NCI-H1417 treated with DMSO at 0.1 percent for 48 hours (cell line): Measurements from ENCODE around the gene SULT1A3.
"Not testable (repeated sequence)": the region's sequence is repeated elsewhere in the genome, so short reads cannot be mapped to it uniquely, and the experiment has no call there.

Source experiments
- DNase-seq: peaks from one replicate; lab custom pipeline; 2025; lab: John Stamatoyannopoulos, UW

SULT1A3 gene

GRCh38 chr16:30199049-30199448 lies at the start of gene SULT1A3:
SULT1A3 (plus strand) TSS chr16:30199255; CDS start chr16:30200729, 1,474 bp downstream.
- not testable (repeated sequence) for DNase-seq

- no peak for DNase-seq
Observed at GRCh38 chr16:30151091-30151490, 48.0 kb upstream of the SULT1A3 start.

- DNase-seq = no peak
Observed at GRCh38 chr16:30152517-30152916, 46.5 kb upstream of the SULT1A3 start.

GRCh38 chr16:30155188-30155587 lies 43.9 kb upstream of the SULT1A3 start:
- no peak for DNase-seq

GRCh38 chr16:30157214-30157613 lies 41.8 kb upstream of the SULT1A3 start:
- no peak for DNase-seq

- DNase-seq = no peak
Observed at GRCh38 chr16:30163538-30163937, 35.5 kb upstream of the SULT1A3 start.

GRCh38 chr16:30166202-30166902 lies 32.7 kb upstream of the SULT1A3 start:
- no peak for DNase-seq

- DNase-seq = not testable (repeated sequence)
Observed at GRCh38 chr16:30168746-30169145, 30.3 kb upstream of the SULT1A3 start.

GRCh38 chr16:30169416-30169815 lies 29.6 kb upstream of the SULT1A3 start:
- DNase-seq = not testable (repeated sequence)

- DNase-seq = not testable (repeated sequence)
Observed at GRCh38 chr16:30170145-30170544, 28.9 kb upstream of the SULT1A3 start.

GRCh38 chr16:30173054-30173453 lies 26.0 kb upstream of the SULT1A3 start:
- DNase-seq = no peak

GRCh38 chr16:30176876-30177275 lies 22.2 kb upstream of the SULT1A3 start:
- not testable (repeated sequence) for DNase-seq

GRCh38 chr16:30179195-30179594 lies 19.9 kb upstream of the SULT1A3 start:
- no peak for DNase-seq

GRCh38 chr16:30179931-30180330 lies 19.1 kb upstream of the SULT1A3 start:
- DNase-seq = no peak

- DNase-seq = no peak
Observed at GRCh38 chr16:30180741-30181140, 18.3 kb upstream of the SULT1A3 start.

- no peak for DNase-seq
Observed at GRCh38 chr16:30183233-30184095, 15.6 kb upstream of the SULT1A3 start, which contains the start of gene CORO1A. CORO1A (plus strand) TSS chr16:30183602; CDS start chr16:30185210, 1,608 bp downstream.

- DNase-seq = peak; percentile 15
Observed at GRCh38 chr16:30184096-30184890, 14.8 kb upstream of the SULT1A3 start.

- DNase-seq = no peak
Observed at GRCh38 chr16:30184891-30185682, 14.0 kb upstream of the SULT1A3 start.

GRCh38 chr16:30185683-30186421 lies 13.2 kb upstream of the SULT1A3 start:
- DNase-seq = no peak

- DNase-seq = no peak
Observed at GRCh38 chr16:30186444-30186781, 12.6 kb upstream of the SULT1A3 start.
